T-helper 9 cell (primary cell): ENCODE measurements around the gene ADAMTS6.
"Not testable (repeated sequence)": the region's sequence is repeated elsewhere in the genome, so short reads cannot be mapped to it uniquely, and the experiment has no call there.

Experiments used
- DNase-seq: peaks from one replicate; pipeline ENCODE4 v3.0.0-alpha.2; 2020

ADAMTS6 gene

GRCh38 chr5:65191554-65192135, 290.1 kb downstream of the ADAMTS6 start:
- no peak for DNase-seq

GRCh38 chr5:65190328-65191053, 291.2 kb downstream of the ADAMTS6 start:
- no peak for DNase-seq

GRCh38 chr5:65186646-65187227, 295.0 kb downstream of the ADAMTS6 start:
- no peak for DNase-seq

GRCh38 chr5:65185468-65185867, 296.3 kb downstream of the ADAMTS6 start:
- DNase-seq: no peak

GRCh38 chr5:65184780-65185179, 296.9 kb downstream of the ADAMTS6 start:
- no peak for DNase-seq

- not testable (repeated sequence) for DNase-seq
Measured at GRCh38 chr5:65174231-65174630, 307.5 kb downstream of the ADAMTS6 start.

GRCh38 chr5:65173130-65173525, 308.6 kb downstream of the ADAMTS6 start:
- no peak for DNase-seq

- no peak for DNase-seq
Measured at GRCh38 chr5:65172486-65173129, 309.1 kb downstream of the ADAMTS6 start.

GRCh38 chr5:65171645-65172044, 310.1 kb downstream of the ADAMTS6 start:
- DNase-seq: no peak

GRCh38 chr5:65163698-65164097, 318.0 kb downstream of the ADAMTS6 start:
- no peak for DNase-seq

- DNase-seq: no peak
Measured at GRCh38 chr5:65161655-65162054, 320.1 kb downstream of the ADAMTS6 start.

- DNase-seq: no peak
Measured at GRCh38 chr5:65157906-65158603, 323.7 kb downstream of the ADAMTS6 start.

GRCh38 chr5:65156933-65157332, 324.8 kb downstream of the ADAMTS6 start:
- no peak for DNase-seq

GRCh38 chr5:65152131-65152530, 329.6 kb downstream of the ADAMTS6 start:
- no peak for DNase-seq

GRCh38 chr5:65151614-65152013, 330.1 kb downstream of the ADAMTS6 start:
- no peak for DNase-seq

GRCh38 chr5:65150599-65151304, 331.0 kb downstream of the ADAMTS6 start:
- no peak for DNase-seq

GRCh38 chr5:65149827-65150226, 331.9 kb downstream of the ADAMTS6 start:
- no peak for DNase-seq

GRCh38 chr5:65144136-65144871, 337.4 kb downstream of the ADAMTS6 start:
- no peak for DNase-seq

- no peak for DNase-seq
Measured at GRCh38 chr5:65142511-65143011, 339.2 kb downstream of the ADAMTS6 start.

GRCh38 chr5:65142016-65142415, 339.7 kb downstream of the ADAMTS6 start:
- no peak for DNase-seq

- DNase-seq: no peak
Measured at GRCh38 chr5:65141493-65141892, 340.2 kb downstream of the ADAMTS6 start.

- DNase-seq: no peak
Measured at GRCh38 chr5:65137631-65138030, 344.1 kb downstream of the ADAMTS6 start.
